ENCODE data around the gene SLC27A5.
"Not testable (repeated sequence)": the region's sequence is repeated elsewhere in the genome, so short reads cannot be mapped to it uniquely, and the experiment has no call there.

The SLC27A5 gene

DNA sequence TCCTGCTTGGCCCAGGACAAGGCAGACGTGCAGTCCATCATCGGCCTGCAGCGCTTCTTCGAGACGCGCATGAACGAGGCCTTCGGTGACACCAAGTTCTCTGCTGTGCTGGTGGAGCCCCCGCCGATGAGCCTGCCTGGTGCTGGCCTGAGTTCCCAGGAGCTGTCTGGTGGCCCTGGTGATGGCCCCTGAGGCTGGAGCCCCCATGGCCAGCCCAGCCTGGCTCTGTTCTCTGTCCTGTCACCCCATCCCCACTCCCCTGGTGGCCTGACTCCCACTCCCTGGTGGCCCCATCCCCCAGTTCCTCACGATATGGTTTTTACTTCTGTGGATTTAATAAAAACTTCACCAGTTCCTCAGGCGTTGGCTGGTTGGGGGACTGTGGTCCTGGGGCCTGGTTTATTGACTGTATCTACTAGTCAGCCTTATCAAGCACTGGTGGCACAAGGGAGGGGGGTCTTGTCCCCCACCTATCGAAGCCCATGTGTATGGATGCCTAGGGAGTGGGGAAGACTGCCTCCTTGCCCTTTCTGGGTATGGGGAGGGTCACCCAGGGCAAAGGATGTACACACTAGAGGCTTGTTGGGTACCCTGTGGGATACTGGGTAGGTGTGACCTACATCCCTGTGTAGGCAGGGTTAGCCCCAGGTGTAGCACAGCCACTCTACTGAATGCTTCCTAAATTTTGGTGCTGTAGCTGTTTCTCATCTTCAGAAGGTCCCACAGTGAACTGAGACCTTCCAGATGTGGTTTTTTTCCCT is 38.8 kb upstream of the SLC27A5 start:
- DNase-seq (ENCODE audit: low read depth in 2 of 2): no peak

DNA sequence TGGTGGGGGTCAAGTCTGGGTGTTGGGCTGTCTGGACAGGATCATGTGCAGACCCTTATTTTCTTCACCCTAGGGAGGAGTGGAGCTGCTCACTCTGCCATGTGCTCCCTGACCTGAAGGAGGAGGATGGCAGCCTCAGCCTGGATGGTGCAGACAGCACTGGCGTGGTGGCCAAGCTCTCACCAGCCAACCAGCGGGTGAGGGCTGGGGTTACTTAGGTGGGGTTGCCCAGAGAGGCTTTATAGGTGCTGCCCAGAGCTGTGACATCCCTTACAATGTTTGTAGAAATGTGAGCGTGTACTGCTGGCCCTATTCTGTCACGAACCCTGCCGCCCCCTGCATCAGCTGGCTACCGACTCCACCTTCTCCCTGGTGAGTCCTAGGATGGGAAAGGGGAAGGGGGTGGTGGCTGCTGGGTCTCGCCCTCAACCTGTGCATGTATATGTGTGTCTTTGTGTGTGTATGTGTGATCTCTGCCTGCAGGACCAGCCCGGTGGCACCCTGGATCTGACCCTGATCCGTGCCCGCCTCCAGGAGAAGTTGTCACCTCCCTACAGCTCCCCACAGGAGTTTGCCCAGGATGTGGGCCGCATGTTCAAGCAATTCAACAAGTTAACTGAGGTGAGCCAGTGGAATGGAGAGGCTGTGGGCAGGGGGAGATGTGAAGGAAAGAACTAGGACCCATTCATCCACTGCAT is 38.0 kb upstream of the SLC27A5 start:
- DNase-seq (ENCODE audit: low read depth in 2 of 2): no peak

- DNase-seq (ENCODE audit: low read depth in 2 of 2): no peak
Measured at GRCh38 chr19:58548859-58549663, 37.3 kb upstream of the SLC27A5 start.

GRCh38 chr19:58547323-58548312 is 35.8 kb upstream of the SLC27A5 start:
- DNase-seq (ENCODE audit: low read depth in 2 of 2): no peak

DNA sequence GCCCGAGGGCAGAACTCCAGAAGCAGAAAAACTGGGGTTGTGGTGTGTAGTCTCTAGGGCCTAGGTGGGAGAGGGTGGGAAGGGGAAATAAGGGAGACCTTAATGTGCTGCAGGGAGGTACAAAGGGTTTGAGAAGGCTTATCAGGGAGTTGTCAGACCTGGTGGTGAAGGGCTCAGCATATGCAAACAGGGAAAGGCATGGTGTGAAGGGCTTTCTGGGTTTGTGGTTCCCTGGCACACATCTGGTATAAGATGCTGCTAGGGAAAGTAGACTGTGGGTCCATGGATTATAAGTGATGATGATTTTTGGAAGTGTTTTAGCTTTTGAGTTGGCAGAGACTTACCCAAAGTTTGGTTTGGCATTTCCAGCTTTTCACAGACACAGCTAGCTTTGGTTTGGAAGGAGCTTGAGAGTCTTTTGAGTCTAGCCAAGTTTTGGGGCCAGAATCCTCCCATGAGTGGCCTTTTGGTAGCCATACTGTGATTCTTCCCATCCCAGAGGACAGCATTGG is 34.3 kb upstream of the SLC27A5 start:
- no peak for DNase-seq (ENCODE audit: low read depth in 2 of 2)

- DNase-seq (ENCODE audit: low read depth in 2 of 2): no peak
Measured at GRCh38 chr19:58545286-58546018, 33.7 kb upstream of the SLC27A5 start.

- peak; percentile 65 to 75 for DNase-seq (ENCODE audit: low read depth in 2 of 2)
Measured at GRCh38 chr19:58544591-58545285, 32.9 kb upstream of the SLC27A5 start.

DNA sequence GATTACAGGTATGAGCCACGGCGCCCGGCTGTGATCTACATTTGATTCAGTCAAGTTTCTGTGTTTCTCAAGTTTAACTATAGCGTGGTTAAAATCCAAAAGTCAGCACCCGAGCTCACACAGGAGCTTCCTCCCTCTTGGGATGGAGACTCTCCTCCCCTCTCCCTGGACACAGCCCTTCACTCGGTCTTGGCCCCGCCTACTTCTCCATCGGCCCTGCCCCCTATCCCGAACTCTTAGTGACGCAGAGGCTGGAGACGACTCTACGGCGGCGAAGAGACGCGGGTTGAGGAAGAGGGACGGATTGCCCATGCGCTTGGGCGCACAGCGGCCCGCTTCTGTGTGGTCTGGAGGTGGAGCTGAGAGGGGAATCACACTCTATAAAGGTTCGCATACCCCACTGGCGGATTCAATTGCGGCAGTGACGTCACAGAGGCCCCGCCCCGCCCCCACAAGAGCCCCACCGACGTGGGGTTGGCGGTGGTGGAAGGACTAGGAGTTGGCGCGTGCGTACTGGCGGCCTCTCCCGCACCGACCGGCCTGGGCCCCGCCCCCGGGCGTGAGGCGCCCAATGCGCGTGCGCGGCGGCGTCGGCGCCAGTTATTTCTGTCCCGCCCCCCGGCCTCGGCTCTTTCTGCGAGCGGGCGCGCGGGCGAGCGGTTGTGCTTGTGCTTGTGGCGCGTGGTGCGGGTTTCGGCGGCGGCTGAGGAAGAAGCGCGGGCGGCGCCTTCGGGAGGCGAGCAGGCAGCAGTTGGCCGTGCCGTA is 32.2 kb upstream of the SLC27A5 start, which contains the start of gene TRIM28:
TSS of gene TRIM28 (plus strand) at position 239 of the 765 bp plus-strand sequence. CDS start 694 bp downstream, outside the sequence.
- peak; percentile 100 for DNase-seq (ENCODE audit: low read depth in 2 of 2)

- DNase-seq (ENCODE audit: low read depth in 2 of 2): not testable (repeated sequence)
Measured at GRCh38 chr19:58542641-58543372, 31.0 kb upstream of the SLC27A5 start.

GRCh38 chr19:58539169-58539559 is 27.4 kb upstream of the SLC27A5 start:
- DNase-seq (ENCODE audit: low read depth in 2 of 2): not testable (repeated sequence)

DNA sequence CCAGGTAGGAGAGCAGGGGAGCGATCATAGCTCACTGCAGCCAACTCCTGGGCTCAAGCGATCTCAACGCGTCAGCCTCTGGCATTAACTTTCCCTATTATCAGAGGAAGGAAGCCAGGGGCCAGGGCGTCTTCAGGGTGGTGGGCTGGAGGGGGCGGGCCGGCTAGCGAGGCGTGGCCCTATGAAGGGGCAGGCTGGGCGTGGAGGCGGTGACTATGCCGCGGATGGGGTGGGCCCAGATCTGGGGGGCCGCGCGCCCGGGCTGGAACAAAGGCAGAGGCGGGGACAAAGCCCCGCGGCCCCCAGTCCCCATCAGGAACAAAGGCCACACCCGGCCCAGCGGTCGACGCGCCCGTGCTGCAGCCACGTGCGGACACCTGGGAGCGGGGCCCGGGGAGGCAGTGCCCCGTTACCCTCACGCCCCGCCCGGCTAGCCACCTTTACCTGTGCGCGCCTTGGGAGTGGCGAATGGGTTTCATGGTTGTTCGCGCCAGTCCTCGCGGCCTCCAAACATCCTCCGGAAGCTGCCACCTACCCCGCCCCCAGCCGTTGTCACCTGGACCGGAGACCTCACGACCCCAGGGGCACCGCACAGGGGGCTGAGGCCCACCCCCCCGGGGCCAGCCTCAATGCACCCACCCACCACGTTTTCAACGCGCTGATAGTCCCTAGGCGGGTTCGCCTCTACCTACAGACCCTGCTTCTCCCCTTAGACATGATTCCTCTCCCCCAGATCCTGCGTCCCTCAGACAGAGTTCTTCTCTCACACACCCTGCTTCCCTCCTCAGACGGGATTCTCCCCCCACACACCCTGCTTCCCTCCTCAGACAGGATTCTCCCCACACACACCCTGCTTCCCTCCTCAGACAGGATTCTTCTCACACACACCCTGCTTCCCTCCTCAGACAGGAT is 26.7 kb upstream of the SLC27A5 start:
- no peak for DNase-seq (ENCODE audit: low read depth in 2 of 2)

DNA sequence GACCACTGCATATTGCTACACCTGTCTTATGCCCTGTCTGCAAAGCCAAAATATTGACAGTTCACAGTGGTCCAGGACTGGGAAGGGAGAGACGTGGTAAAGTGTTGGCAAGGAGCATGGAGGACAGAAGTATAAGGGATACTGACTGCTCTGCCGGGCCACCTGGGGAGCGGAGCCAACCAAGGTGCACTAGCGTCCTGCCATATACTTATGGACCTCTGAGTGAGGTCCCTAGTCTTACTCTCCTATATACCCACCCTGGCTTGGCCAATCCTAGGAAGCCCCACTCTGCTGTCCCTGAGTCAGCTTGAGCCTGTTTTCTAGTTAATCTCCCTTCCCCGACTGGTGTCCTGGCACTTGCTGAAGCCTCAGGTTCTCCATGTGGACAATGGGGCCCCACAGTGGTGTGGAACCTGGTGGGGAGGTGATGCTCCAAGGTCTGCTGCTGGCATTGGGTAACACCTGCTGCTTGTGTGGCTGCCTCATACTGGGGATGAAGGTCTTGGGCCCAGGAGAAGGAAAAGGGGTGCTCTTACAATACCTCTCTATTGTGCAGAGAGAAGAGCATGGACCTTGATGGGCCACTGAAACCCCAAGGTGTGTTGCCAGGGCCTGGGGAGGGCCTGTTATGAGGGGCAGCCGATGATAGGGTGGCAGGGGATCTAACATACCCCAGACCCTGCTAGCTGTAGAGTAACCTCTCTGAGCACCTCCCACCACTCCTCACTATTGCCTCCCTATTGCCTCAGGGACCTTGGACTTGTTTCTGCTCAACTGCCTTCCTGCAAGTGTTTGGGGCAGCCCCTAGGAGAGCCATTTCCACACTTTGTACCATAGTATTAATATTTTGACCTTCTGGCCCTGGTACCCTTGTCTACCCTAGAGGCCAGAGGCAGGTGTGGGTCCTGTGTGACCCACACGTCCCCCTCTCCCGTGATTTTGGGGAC is 25.3 kb upstream of the SLC27A5 start:
- no peak for DNase-seq (ENCODE audit: low read depth in 2 of 2)

GRCh38 chr19:58535857-58536256 is 24.1 kb upstream of the SLC27A5 start:
- DNase-seq (ENCODE audit: low read depth in 2 of 2): no peak

DNA sequence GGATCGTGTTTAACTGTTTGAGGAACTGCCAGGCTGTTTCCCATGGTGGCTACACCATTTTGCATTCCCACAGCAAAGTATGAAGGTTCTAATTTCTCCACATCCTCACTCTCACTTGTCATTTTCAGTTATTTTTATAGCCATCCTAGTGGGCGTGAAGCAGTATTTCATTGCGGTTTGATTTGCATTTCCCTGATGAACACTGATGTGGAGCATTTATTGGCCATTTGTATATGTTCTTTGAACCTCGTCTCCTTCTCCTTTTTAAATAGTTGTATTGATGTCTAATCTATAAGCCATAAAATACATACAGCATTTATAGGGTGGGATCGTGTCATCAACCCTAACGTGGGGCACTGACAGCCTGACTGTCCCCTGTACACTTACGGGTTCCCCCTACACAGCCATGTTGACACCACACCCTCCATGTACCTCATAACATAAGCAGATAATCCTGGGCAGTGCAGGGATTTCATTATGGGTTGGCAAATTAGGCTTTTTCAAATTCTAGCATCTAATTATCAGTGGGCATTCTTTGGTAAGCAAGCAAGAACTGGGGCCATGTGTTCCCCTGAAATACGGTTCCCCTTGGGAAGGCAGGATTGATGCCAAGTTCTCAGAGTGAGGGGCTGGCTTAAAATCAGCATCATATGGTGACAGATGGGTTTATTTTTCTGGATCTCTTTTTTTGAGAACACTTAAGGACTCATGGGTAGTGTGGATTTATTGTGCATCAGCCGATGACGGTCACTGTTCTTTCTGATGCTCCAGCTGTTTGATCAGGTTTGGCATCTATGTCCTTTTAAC is 19.4 kb upstream of the SLC27A5 start:
- DNase-seq (ENCODE audit: low read depth in 2 of 2): no peak

DNA sequence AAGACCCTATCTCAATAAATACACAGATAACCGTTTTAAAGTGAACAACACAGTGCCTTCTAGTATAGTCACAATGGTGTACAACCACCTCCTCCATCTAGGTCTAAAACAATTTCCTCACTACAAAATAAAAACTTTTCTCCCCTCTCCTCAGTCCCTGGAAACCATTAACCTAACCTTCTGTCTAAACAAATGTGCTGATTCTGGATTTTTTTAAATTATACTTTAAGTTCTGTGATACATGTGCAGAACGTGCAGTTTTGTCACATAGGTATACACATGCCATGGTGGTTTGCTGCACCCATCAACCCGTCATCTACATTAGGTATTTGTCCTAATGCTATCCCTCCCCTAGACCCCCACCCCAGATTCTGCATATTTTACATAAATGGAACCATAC is 17.6 kb upstream of the SLC27A5 start:
- DNase-seq (ENCODE audit: low read depth in 2 of 2): no peak
